Esophagus muscularis mucosa (tissue), 3 donors: ENCODE data around the gene RGL3.

Experiments
- CTCF ChIP-seq, 3 experiments: fragments of 200-600 bp in 2 of 3; fragments of 450-650 bp in 1 of 3; sonication (generic) in 2 of 3; IDR thresholded peaks; one replicate each; pipeline ENCODE4 v1.5.1; 2017 to 2019; ENCODE audit warnings: antibody characterized with exemption in 3 of 3, mild to moderate bottlenecking in 2 of 3, moderate library complexity in 1 of 3
- POLR2A ChIP-seq: fragments of 450-650 bp; IDR thresholded peaks from one replicate; pipeline ENCODE4 v1.6.1; 2017; ENCODE audit warnings: antibody characterized with exemption, moderate library complexity, mild to moderate bottlenecking, low read depth

- TF ChIP-seq POLR2A = no peak
- TF ChIP-seq CTCF (IDR thresholded peaks at IDR 0.05) = no peak
Observed at GRCh38 chr19:11387162-11388034, 31.7 kb downstream of the RGL3 start.
